ENCODE data around the gene CYP3A5.

Gene CYP3A5

GRCh38 chr7:99625321-99625720 lies 54.5 kb downstream of the CYP3A5 start:
- TF ChIP-seq Cebpa-rat (IDR thresholded peaks at IDR 0.05): no peak

DNA sequence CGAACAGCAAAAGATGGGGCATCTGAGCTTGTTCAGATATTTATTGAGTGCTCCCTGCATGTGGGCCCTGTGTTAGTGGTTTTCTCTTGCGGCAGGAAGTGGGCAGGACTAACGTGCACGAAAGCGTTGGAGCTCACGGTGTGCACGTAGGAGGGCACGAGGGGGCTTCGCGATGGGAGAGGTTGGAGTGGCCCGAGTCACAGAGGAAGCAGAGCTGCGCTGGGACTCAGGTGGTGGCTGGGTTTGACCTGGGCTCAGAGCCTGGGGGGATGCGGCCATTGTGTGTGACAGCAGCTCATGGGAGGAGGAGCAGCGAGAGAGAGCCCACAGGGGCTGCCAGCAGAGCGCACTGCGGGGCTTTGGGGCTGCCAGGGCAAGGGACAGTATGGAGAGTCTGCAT lies 55.3 kb downstream of the CYP3A5 start:
- Histone ChIP-seq H3K4me3 (no peak overlapping the region), H3K4me2 (no peak overlapping the region), H4K20me1 (peaks cover 70% of the 10 kb centered on the region), H3K27me3 (no peaks in the 10 kb centered on the region), H3K4me1 (no peaks in the 10 kb centered on the region), H3K27ac (no peak overlapping the region), H3K36me3 (peaks cover 100% of the 10 kb centered on the region), H3K9ac (no peak overlapping the region), H3K9me3 (no peaks in the 10 kb centered on the region)
- TF ChIP-seq Cebpa-rat (IDR thresholded peaks at IDR 0.05): no peak

More at GRCh38 chr7:99625321-99625720, 54.5 kb downstream of the CYP3A5 start:
- H3K36me3 ChIP-seq: peaks cover 100% of the 10 kb centered on the region
- no peak overlapping the region for H3K9ac ChIP-seq
- H3K27ac ChIP-seq: no peak overlapping the region
- no peaks in the 10 kb centered on the region for H3K4me1 ChIP-seq
- H3K4me3 ChIP-seq: no peak overlapping the region
- peaks cover 78% of the 10 kb centered on the region for H4K20me1 ChIP-seq
- no peak overlapping the region for H3K4me2 ChIP-seq
- H3K9me3 ChIP-seq: no peaks in the 10 kb centered on the region
- no peaks in the 10 kb centered on the region for H3K27me3 ChIP-seq

GRCh38 chr7:99623702-99624447 lies 55.9 kb downstream of the CYP3A5 start:
- no peaks in the 10 kb centered on the region for H3K4me1 ChIP-seq
- H3K36me3 ChIP-seq: peaks cover 100% of the 10 kb centered on the region
- no peak overlapping the region for H3K27ac ChIP-seq
- H3K4me3 ChIP-seq: no peak overlapping the region
- H3K9ac ChIP-seq: no peak overlapping the region
- TF ChIP-seq Cebpa-rat (IDR thresholded peaks at IDR 0.05): no peak
- H3K4me2 ChIP-seq: no peak overlapping the region
- H4K20me1 ChIP-seq: peaks cover 64% of the 10 kb centered on the region
- no peaks in the 10 kb centered on the region for H3K27me3 ChIP-seq
- no peaks in the 10 kb centered on the region for H3K9me3 ChIP-seq

DNA sequence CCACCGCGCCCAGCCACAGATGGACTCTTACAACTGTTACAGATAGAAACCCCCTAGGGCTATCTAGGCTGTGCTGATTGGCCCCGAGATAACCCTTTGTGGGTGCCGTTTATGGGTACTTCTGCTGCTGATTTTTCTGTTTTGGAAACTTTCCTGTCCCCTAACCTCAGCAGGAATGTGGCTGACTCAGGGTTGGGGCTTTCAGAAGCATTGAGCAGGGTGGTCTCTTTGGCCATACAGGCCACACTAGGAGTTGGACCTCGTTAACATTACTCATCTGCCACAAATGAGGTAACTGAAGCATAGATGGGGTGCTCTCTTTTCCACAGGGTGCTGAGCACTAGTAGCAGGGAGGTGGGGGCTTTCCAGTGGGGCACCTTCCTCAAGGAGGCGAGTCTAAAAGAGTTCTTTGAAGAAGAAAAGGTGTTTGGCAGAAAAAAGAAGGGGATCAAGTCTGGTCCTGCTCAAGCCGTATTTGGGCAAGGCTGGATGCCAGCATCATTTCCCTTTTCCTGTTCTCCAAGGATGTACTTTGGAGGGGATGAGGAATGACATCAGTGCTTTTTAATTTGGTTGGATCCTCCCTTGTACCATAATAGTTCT lies 56.6 kb downstream of the CYP3A5 start:
- no peak for TF ChIP-seq Cebpa-rat (IDR thresholded peaks at IDR 0.05)
- Histone ChIP-seq H3K9me3 (no peaks in the 10 kb centered on the region), H3K9ac (no peak overlapping the region), H3K4me2 (no peak overlapping the region), H4K20me1 (peaks cover 59% of the 10 kb centered on the region), H3K4me1 (peaks cover 2% of the 10 kb centered on the region; the same call in 1 of the 2 replicates), H3K27ac (no peak overlapping the region), H3K36me3 (peaks cover 99% of the 10 kb centered on the region), H3K4me3 (no peak overlapping the region), H3K27me3 (no peaks in the 10 kb centered on the region)

GRCh38 chr7:99622596-99622995 lies 57.2 kb downstream of the CYP3A5 start:
- no peak overlapping the region for H3K9ac ChIP-seq
- no peak for TF ChIP-seq Cebpa-rat (IDR thresholded peaks at IDR 0.05)
- no peaks in the 10 kb centered on the region for H3K9me3 ChIP-seq
- peaks cover 93% of the 10 kb centered on the region for H3K36me3 ChIP-seq
- peaks cover 54% of the 10 kb centered on the region for H4K20me1 ChIP-seq
- H3K4me2 ChIP-seq: no peak overlapping the region
- H3K27ac ChIP-seq: no peak overlapping the region
- H3K27me3 ChIP-seq: no peaks in the 10 kb centered on the region
- H3K4me1 ChIP-seq: peaks cover 8% of the 10 kb centered on the region
- no peak overlapping the region for H3K4me3 ChIP-seq

DNA sequence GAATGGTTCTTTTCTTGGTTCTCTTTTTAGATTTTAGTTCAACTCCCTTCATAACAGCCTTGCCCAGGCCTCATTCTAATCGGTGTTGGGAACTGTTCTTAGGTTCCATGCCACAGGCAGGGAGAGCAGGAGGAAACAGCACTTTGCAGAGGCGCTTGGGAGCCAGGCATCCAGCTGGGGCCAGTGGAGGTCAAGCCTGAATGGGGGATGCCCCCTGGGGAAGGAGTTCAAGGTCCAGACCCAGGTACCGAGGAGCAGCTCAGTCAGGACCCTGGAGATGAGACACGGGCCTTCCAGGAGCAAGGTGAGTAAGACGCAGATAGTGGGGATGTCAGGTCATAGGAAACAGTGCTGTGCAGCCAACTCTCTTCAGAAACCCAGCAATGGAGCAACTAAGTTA lies 58.5 kb downstream of the CYP3A5 start:
- 0 out of 2 replicates have a peak overlapping the region, but pooled peaks have one; percentile 16 for H3K9ac ChIP-seq
- H3K27ac ChIP-seq: no peak overlapping the region
- no peaks in the 10 kb centered on the region for H3K9me3 ChIP-seq
- H3K4me2 ChIP-seq: no peak overlapping the region
- H3K27me3 ChIP-seq: no peaks in the 10 kb centered on the region
- peaks cover 16% of the 10 kb centered on the region for H3K4me1 ChIP-seq
- peaks cover 44% of the 10 kb centered on the region for H4K20me1 ChIP-seq
- H3K36me3 ChIP-seq: peaks cover 80% of the 10 kb centered on the region
- H3K4me3 ChIP-seq: no peak overlapping the region
- TF ChIP-seq Cebpa-rat (IDR thresholded peaks at IDR 0.05): no peak

DNA sequence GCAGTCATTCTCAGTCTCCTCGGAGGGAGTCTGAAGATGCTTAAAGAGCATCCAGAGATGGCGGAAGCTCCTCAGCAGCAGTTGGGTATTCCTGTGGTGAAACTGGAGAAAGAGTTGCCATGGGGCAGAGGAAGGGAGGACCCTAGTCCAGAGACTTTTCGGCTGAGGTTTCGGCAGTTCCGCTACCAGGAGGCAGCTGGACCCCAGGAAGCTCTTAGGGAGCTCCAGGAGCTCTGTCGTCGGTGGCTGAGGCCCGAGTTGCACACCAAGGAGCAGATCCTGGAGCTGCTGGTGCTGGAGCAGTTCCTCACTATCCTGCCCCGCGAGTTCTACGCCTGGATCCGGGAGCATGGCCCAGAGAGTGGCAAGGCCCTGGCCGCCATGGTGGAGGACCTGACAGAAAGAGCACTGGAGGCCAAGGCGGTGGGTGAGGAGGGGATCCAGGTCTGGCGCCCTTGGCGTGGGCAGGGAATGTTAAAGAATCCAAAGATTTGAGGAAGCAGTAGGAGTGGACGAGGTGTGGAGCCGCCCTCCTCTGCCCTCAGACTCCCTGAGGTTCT lies 60.1 kb downstream of the CYP3A5 start:
- 0 out of 2 replicates have a peak, but pooled peaks cover 30% of the 10 kb centered on the region for H4K20me1 ChIP-seq
- TF ChIP-seq Cebpa-rat (IDR thresholded peaks at IDR 0.05): no peak
- H3K27ac ChIP-seq: no peak overlapping the region
- H3K36me3 ChIP-seq: peaks cover 64% of the 10 kb centered on the region
- no peak overlapping the region for H3K4me3 ChIP-seq
- H3K9ac ChIP-seq: no peak overlapping the region
- no peaks in the 10 kb centered on the region for H3K9me3 ChIP-seq
- peaks cover 19% of the 10 kb centered on the region for H3K4me1 ChIP-seq
- H3K4me2 ChIP-seq: no peak overlapping the region
- H3K27me3 ChIP-seq: no peaks in the 10 kb centered on the region

DNA sequence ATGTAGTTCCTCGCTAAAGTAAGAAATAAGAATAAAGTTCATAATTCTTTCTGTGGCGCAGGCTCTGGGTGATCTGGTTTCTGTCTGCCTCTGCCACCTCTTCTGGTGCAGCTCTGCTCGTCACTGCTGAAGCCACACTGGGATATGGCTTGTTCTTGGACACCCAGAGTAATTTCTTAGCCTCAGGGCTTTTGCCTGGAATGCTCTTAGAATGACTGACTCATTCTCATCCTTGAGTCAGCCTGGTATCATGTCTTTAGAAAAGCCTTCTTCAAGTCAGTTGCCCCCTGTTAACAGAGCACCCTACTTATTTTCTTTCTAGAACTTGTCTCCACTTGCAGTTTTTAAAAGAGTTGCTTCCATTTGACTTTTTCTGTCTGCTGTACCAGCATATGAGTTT lies 61.1 kb downstream of the CYP3A5 start:
- peaks cover 55% of the 10 kb centered on the region for H3K36me3 ChIP-seq
- no peak overlapping the region for H3K4me2 ChIP-seq
- H3K4me3 ChIP-seq: no peak overlapping the region
- H3K9ac ChIP-seq: no peak overlapping the region
- H3K27me3 ChIP-seq: no peaks in the 10 kb centered on the region
- H3K27ac ChIP-seq: no peak overlapping the region
- H3K9me3 ChIP-seq: no peaks in the 10 kb centered on the region
- TF ChIP-seq Cebpa-rat (IDR thresholded peaks at IDR 0.05): no peak
- H4K20me1 ChIP-seq: 0 out of 2 replicates have a peak, but pooled peaks cover 21% of the 10 kb centered on the region
- H3K4me1 ChIP-seq: peaks cover 19% of the 10 kb centered on the region

GRCh38 chr7:99617192-99617781 lies 62.5 kb downstream of the CYP3A5 start:
- Histone ChIP-seq H3K36me3 (peaks cover 40% of the 10 kb centered on the region), H3K4me3 (peak overlapping the region; percentile 99), H3K27me3 (no peaks in the 10 kb centered on the region), H3K9ac (peak overlapping the region; percentile 95), H4K20me1 (0 out of 2 replicates have a peak, but pooled peaks cover 14% of the 10 kb centered on the region), H3K4me2 (peak overlapping the region; percentile 93), H3K27ac (peak overlapping the region; percentile 92), H3K9me3 (no peaks in the 10 kb centered on the region), H3K4me1 (peaks cover 19% of the 10 kb centered on the region)
- TF ChIP-seq Cebpa-rat (IDR thresholded peaks at IDR 0.05): no peak

All from BLaER1 (cell line).